Astrocyte (in vitro differentiated cells and primary cell): Measurements from ENCODE around the gene NCBP2. TPM values are rescaled to one million over a fixed set of nuclear protein-coding genes. Genes with fewer than 3 reads are reported as not detected.
A peak's percentile ranks its signal among the peaks of the same experiment; 100 is the strongest.

Experiments used
- DNase-seq: peaks from one replicate; pipeline ENCODE4 v3.0.0-alpha.2; 2010; ENCODE audit warnings: low read depth
- FAIRE-seq: peaks from 2 replicates; lab custom pipeline; 2011; peaks lifted over from hg19 to GRCh38; lab: Jason Lieb, UNC
- H2AFZ ChIP-seq: 2 replicates; pipeline ENCODE4 v1.6.0; 2012; ENCODE audit warnings: low read depth, low read length, inconsistent platforms
- H3K27ac ChIP-seq: 2 replicates; pipeline ENCODE4 v1.5.1; 2011; ENCODE audit warnings: low read depth, low read length, inconsistent platforms
- H3K27me3 ChIP-seq: 2 replicates; pipeline ENCODE4 v1.6.0; 2011; ENCODE audit warnings: low read length, inconsistent platforms; ENCODE audit not compliant: insufficient read depth
- H3K36me3 ChIP-seq: 2 replicates; pipeline ENCODE4 v1.5.1; 2011; ENCODE audit warnings: low read length, inconsistent platforms; ENCODE audit not compliant: insufficient read depth
- H3K4me1 ChIP-seq: 2 replicates; pipeline ENCODE4 v1.5.1; 2011; ENCODE audit warnings: low read length, inconsistent platforms; ENCODE audit not compliant: insufficient read depth
- H3K4me2 ChIP-seq: 2 replicates; pipeline ENCODE4 v1.6.0; 2012; ENCODE audit warnings: low read length, inconsistent platforms
- H3K4me3 ChIP-seq: 2 replicates; pipeline ENCODE4 v1.5.1; 2011; ENCODE audit warnings: low read depth, mild to moderate bottlenecking, low read length, inconsistent platforms; ENCODE audit not compliant: insufficient read depth
- H3K79me2 ChIP-seq: 2 replicates; pipeline ENCODE4 v1.6.0; 2012; ENCODE audit warnings: mild to moderate bottlenecking, low read length, inconsistent platforms; ENCODE audit not compliant: insufficient read depth
- H3K9ac ChIP-seq: 2 replicates; pipeline ENCODE4 v1.6.0; 2012; ENCODE audit warnings: mild to moderate bottlenecking, low read length, inconsistent platforms
- H3K9me3 ChIP-seq: 2 replicates; pipeline ENCODE4 v1.5.1; 2012; ENCODE audit warnings: low read depth, mild to moderate bottlenecking, low read length, inconsistent platforms; ENCODE audit not compliant: insufficient read depth
- H4K20me1 ChIP-seq: 2 replicates; pipeline ENCODE4 v1.6.0; 2012; ENCODE audit warnings: low read length, inconsistent platforms; ENCODE audit not compliant: insufficient read depth
- H3K27ac Mint-ChIP-seq: one replicate; pipeline ENCODE4 v1.8.0; 2021; ENCODE audit warnings: mild to moderate bottlenecking, mixed read lengths; ENCODE audit not compliant: unreplicated experiment
- H3K27me3 Mint-ChIP-seq: one replicate; pipeline ENCODE4 v1.8.0; 2021; ENCODE audit warnings: low read depth, mixed read lengths; ENCODE audit not compliant: unreplicated experiment
- H3K36me3 Mint-ChIP-seq: one replicate; pipeline ENCODE4 v1.8.0; 2021; ENCODE audit warnings: low read depth, mixed read lengths; ENCODE audit not compliant: unreplicated experiment
- H3K4me1 Mint-ChIP-seq: one replicate; pipeline ENCODE4 v1.8.0; 2021; ENCODE audit warnings: low read depth, mixed read lengths; ENCODE audit not compliant: unreplicated experiment
- H3K4me3 Mint-ChIP-seq: one replicate; pipeline ENCODE4 v1.8.0; 2021; ENCODE audit warnings: mild to moderate bottlenecking, moderate library complexity, mixed read lengths; ENCODE audit not compliant: unreplicated experiment
- H3K9me3 Mint-ChIP-seq: one replicate; pipeline ENCODE4 v1.8.0; 2021; ENCODE audit warnings: mild to moderate bottlenecking, mixed read lengths; ENCODE audit not compliant: unreplicated experiment
- EZH2 ChIP-seq: IDR thresholded peaks from 2 replicates; pipeline ENCODE4 v1.6.1; 2012; ENCODE audit warnings: mild to moderate bottlenecking, low read length, inconsistent platforms; ENCODE audit not compliant: insufficient read depth
- total RNA-seq: library from RNA; stranded (reverse); gene quantifications from 2 replicates; pipeline ENCODE4 v1.2.1, GENCODE V29; 2021
- TF ChIP-seq, protein P1 (sequence below): IDR thresholded peaks from 2 replicates; pipeline ENCODE4 v1.5.1; 2011; ENCODE audit warnings: low read depth, mild to moderate bottlenecking, inconsistent platforms, low read length, moderate library complexity; ENCODE audit not compliant: insufficient read depth

NCBP2 gene
- total RNA-seq, 1 donor from 2014 or later, result 90.6 TPM

DNA sequence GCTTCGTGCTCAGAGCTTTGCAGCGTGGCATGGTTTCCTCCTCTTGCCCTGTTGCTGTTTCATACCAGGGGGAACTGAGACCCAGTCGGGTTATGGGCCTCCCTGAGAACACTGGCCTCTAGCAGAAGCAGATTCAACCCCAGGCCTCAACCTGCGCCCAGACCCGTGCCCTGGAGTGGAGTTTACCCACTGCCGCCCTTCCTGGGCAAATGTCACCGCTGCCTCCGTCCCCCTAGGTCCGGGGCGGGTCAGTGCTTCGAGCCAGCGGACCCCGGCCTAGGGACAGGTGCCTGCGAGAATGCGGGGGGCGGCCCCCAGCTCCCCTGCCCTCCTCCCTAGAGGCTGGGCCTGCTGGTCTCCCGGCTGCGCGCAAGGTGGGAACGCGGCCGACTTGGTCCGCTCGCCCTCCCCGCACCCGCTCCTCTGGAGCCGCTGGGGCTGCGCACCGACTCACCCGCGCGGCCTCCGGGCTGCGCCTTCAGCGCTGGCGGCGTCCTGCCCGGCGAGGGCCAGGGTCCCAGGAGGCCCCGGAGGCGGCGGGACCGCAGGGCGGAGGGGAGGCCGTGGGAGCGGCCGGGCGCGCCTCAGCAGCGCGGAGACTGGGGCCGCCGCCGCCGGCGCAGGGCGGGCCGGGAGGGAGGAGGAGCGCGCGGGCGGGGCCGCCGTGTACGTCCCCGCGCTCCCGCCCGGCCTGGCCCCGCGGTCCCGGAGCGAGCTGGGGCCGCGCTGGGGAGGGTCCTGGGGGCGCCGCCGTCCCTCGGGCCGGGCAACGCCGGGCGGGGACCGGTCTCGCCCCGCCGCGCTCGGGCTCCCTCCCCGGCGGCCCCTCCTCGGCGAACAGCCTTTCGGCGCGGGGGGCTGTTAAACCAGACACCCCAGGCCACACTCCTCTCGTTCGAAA is 26.2 kb upstream of the NCBP2 start, which contains the start of gene PIGZ:
Gene PIGZ (minus strand): TSS at position 601 of the 901 bp plus-strand sequence. CDS start 16,802 bp downstream, outside the sequence.
- FAIRE-seq, result no peak
- peak within 1 kb of the TSS; percentile 52 for H3K9ac ChIP-seq
- no peaks in the 10 kb centered on the region for H3K79me2 ChIP-seq
- peaks cover 4% of the 10 kb centered on the region for H3K9me3 ChIP-seq
- H3K4me3 Mint-ChIP-seq, result peak within 1 kb of the TSS; percentile 60
- no peak for DNase-seq
- H3K36me3 Mint-ChIP-seq, result peaks cover 6% of the 10 kb centered on the region
- H3K27ac ChIP-seq, result no peak within 1 kb of the TSS
- peaks cover 9% of the 10 kb centered on the region for H3K4me1 ChIP-seq
- peaks cover 52% of the 10 kb centered on the region for H3K27me3 Mint-ChIP-seq
- H3K4me2 ChIP-seq, result peak within 1 kb of the TSS; percentile 83
- TF ChIP-seq, protein P1, sequence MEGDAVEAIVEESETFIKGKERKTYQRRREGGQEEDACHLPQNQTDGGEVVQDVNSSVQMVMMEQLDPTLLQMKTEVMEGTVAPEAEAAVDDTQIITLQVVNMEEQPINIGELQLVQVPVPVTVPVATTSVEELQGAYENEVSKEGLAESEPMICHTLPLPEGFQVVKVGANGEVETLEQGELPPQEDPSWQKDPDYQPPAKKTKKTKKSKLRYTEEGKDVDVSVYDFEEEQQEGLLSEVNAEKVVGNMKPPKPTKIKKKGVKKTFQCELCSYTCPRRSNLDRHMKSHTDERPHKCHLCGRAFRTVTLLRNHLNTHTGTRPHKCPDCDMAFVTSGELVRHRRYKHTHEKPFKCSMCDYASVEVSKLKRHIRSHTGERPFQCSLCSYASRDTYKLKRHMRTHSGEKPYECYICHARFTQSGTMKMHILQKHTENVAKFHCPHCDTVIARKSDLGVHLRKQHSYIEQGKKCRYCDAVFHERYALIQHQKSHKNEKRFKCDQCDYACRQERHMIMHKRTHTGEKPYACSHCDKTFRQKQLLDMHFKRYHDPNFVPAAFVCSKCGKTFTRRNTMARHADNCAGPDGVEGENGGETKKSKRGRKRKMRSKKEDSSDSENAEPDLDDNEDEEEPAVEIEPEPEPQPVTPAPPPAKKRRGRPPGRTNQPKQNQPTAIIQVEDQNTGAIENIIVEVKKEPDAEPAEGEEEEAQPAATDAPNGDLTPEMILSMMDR, result no peak
- TF ChIP-seq EZH2, result no peak
- peak within 1 kb of the TSS; percentile 85 for H2AFZ ChIP-seq
- H3K4me1 Mint-ChIP-seq, result no peaks in the 10 kb centered on the region
- H3K9me3 Mint-ChIP-seq, result no peaks in the 10 kb centered on the region
- no peaks in the 10 kb centered on the region for H3K36me3 ChIP-seq
- no peak within 1 kb of the TSS for H3K27ac Mint-ChIP-seq
- H4K20me1 ChIP-seq, result no peaks in the 10 kb centered on the region
- H3K27me3 ChIP-seq, result peaks cover 31% of the 10 kb centered on the region
- peak within 1 kb of the TSS; percentile 58 for H3K4me3 ChIP-seq

DNA sequence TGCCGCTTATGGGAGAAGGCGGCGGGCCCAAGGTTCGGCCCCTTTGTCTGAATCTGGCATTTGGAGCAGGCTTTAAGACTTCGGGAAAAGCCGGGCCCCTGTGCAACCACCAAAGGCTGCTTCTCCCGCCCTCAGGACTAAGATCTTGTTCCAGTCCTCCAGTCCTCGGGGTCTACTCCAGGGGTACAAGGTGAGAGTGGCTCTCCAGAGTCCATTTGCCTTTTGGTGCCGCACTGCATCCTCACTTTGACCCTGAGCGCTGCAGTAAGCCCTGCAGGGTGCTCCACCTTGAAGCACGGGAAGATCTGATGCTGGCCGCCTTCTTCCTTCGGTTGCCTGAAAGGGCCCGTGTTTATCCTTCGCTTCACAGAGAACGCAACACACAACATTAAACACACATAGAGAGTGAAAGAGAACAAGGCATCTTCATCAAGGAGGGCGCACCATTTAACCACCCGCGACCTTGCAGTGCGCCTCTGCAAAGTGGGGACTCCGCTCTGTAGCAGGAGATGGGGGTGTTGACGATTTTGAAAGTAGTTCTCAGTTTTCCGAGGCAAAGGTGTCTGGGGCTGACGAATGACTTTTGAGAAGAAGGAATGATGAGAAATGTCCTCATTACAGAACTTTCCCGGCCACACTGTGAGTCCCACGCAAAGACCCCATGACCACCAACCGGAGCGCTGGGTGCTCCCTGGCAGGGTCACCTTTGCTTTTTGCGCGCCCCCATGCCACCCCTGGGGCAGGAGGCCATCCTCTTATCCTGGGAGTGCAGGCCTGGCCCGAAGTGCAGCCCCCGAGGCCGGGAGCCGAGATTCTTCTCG is 25.3 kb upstream of the NCBP2 start:
- Histone ChIP-seq H3K36me3 (no peaks in the 10 kb centered on the region), H3K9ac (no peak overlapping the region), H3K79me2 (no peaks in the 10 kb centered on the region), H2AFZ (peak overlapping the region; percentile 66), H3K4me3 (peak overlapping the region; percentile 58), H3K4me2 (peak overlapping the region; percentile 83), H3K27ac (no peak overlapping the region), H3K27me3 (peaks cover 31% of the 10 kb centered on the region), H3K4me1 (peaks cover 9% of the 10 kb centered on the region), H4K20me1 (no peaks in the 10 kb centered on the region), H3K9me3 (peaks cover 4% of the 10 kb centered on the region)
- no peak for DNase-seq
- H3K4me1 Mint-ChIP-seq, result no peaks in the 10 kb centered on the region
- FAIRE-seq, result no peak
- H3K36me3 Mint-ChIP-seq, result peaks cover 6% of the 10 kb centered on the region
- TF ChIP-seq, protein P1, result no peak
- TF ChIP-seq EZH2, result no peak
- H3K27me3 Mint-ChIP-seq, result peaks cover 57% of the 10 kb centered on the region
- peak overlapping the region; percentile 60 for H3K4me3 Mint-ChIP-seq
- H3K9me3 Mint-ChIP-seq, result peaks cover 2% of the 10 kb centered on the region
- no peak overlapping the region for H3K27ac Mint-ChIP-seq
